HepG2 (cell line): ENCODE measurements around the gene CSNK1G1. TPM values are rescaled to one million over a fixed set of nuclear protein-coding genes. Genes with fewer than 3 reads are reported as not detected.

Experiments used
- ATAC-seq: fragments of 200-7000 bp; cut with Tn5 transposase; 3 replicates; pipeline ENCODE4 v1.9.1; 2020; ENCODE audit warnings: mild to moderate bottlenecking, moderate library complexity
- BruUV-seq: library from RNA; stranded (reverse); fragments of 400-500 nt; replicated peaks from 2 replicates; lab custom pipeline; 2021; lab: Mats Ljungman, UMichigan
- CTCF ChIA-PET: fragments of 300-600 bp; formaldehyde crosslinking; extraction: SDS; loops from one replicate; lab custom pipeline; 2021; ENCODE audit warnings: low total read pairs, inconsistent platforms, low intra/inter-chr PET ratio; lab: Yijun Ruan, JAX
- POLR2A ChIA-PET: fragments of 350-600 bp; sonication (Branson Sonifier 250); formaldehyde crosslinking; loops from one replicate; lab custom pipeline; 2020; ENCODE audit warnings: antibody characterized with exemption, inconsistent platforms; lab: Yijun Ruan, JAX
- DNase-seq: peaks from one replicate; pipeline ENCODE4 v3.0.0-alpha.2; 2015; ENCODE audit warnings: low spot score
- FAIRE-seq: peaks from 3 replicates; lab custom pipeline; 2011; peaks lifted over from hg19 to GRCh38; lab: Jason Lieb, UNC
- H2AFZ ChIP-seq: one replicate; pipeline ENCODE4 v1.6.1; 2011; ENCODE audit warnings: low read length, inconsistent platforms
- H3K27ac ChIP-seq: fragments of 300-600 bp; 3 replicates; pipeline ENCODE4 v1.8.0; 2011; ENCODE audit warnings: mixed run types, mild to moderate bottlenecking, mixed read lengths, low read length, inconsistent platforms; ENCODE audit not compliant: insufficient read depth; ENCODE audit errors: extremely low read length
- H3K27me3 ChIP-seq, 2 experiments: fragments of 200-600 bp in 1 of 2; 2 replicates in 1 of 2; 3 replicates in 1 of 2; pipeline versions ENCODE4 v1.6.0 to v1.8.0; 2011; ENCODE audit warnings: low read length in 2 of 2, mild to moderate bottlenecking in 2 of 2, moderate library complexity in 2 of 2, inconsistent platforms in 1 of 2; ENCODE audit not compliant: insufficient read depth in 2 of 2, control insufficient read depth in 1 of 2
- H3K36me3 ChIP-seq, 2 experiments: fragments of 200-600 bp in 1 of 2; replicated peaks in 1 of 2; 2 replicates in 1 of 2; 3 replicates in 1 of 2; pipeline versions ENCODE4 v1.5.1 to v1.8.0; 2011; ENCODE audit warnings: low read length in 2 of 2, inconsistent platforms in 1 of 2; ENCODE audit not compliant: insufficient read depth in 2 of 2, control insufficient read depth in 1 of 2
- H3K4me1 ChIP-seq: 2 replicates; pipeline ENCODE4 v1.5.1; 2012; ENCODE audit warnings: low read length, inconsistent platforms; ENCODE audit not compliant: insufficient read depth
- H3K4me2 ChIP-seq: 2 replicates; pipeline ENCODE4 v1.6.0; 2011; ENCODE audit warnings: low read depth, low read length, inconsistent platforms
- H3K4me3 ChIP-seq, 3 experiments: fragments of 200-600 bp in 1 of 3; sonication (generic), shearing (Covaris generic) in 1 of 3; replicated peaks in 1 of 3; 2 replicates each; pipeline ENCODE4 v1.5.1; 2011 to 2016; ENCODE audit warnings: low read length in 3 of 3, inconsistent platforms in 2 of 3, low read depth in 2 of 3, mild to moderate bottlenecking in 2 of 3, control low read depth in 1 of 3, mixed read lengths in 1 of 3; ENCODE audit not compliant: insufficient read depth in 1 of 3
- H3K79me2 ChIP-seq: one replicate; pipeline ENCODE4 v1.6.1; 2011; ENCODE audit warnings: low read length, inconsistent platforms; ENCODE audit not compliant: insufficient read depth
- H3K9ac ChIP-seq: 2 replicates; pipeline ENCODE4 v1.6.0; 2011; ENCODE audit warnings: mild to moderate bottlenecking, low read depth, low read length, inconsistent platforms; ENCODE audit not compliant: insufficient read depth
- H3K9me3 ChIP-seq: 2 replicates; pipeline ENCODE4 v1.5.1; 2012; ENCODE audit warnings: mild to moderate bottlenecking, low read length
- H4K20me1 ChIP-seq: 2 replicates; pipeline ENCODE4 v1.6.0; 2011; ENCODE audit warnings: inconsistent platforms, mild to moderate bottlenecking, low read length, moderate library complexity; ENCODE audit not compliant: insufficient read depth
- ATF2 ChIP-seq: sonication (generic); formaldehyde crosslinking; IDR thresholded peaks from 2 replicates; pipeline ENCODE4 v1.4.0; 2020; ENCODE audit warnings: missing genetic modification reagents
- CBX5 ChIP-seq: sonication (generic); formaldehyde crosslinking; IDR thresholded peaks from 2 replicates; pipeline ENCODE4 v1.4.0; 2020; ENCODE audit warnings: missing genetic modification reagents, borderline replicate concordance
- DMTF1 ChIP-seq: sonication (generic); formaldehyde crosslinking; IDR thresholded peaks from 2 replicates; pipeline ENCODE4 v1.4.0; 2020; ENCODE audit warnings: mild to moderate bottlenecking, missing genetic modification reagents
- MYNN ChIP-seq: sonication (generic); formaldehyde crosslinking; IDR thresholded peaks from 2 replicates; pipeline ENCODE4 v1.4.0; 2020; ENCODE audit warnings: mild to moderate bottlenecking, low read depth, missing genetic modification reagents
- NR0B2 ChIP-seq: sonication (generic); formaldehyde crosslinking; IDR thresholded peaks from 2 replicates; pipeline ENCODE4 v1.4.0; 2020; ENCODE audit warnings: mild to moderate bottlenecking, missing genetic modification reagents
- NR3C1 ChIP-seq: sonication (generic); formaldehyde crosslinking; IDR thresholded peaks from 2 replicates; pipeline ENCODE4 v1.4.0; 2020; ENCODE audit warnings: missing genetic modification reagents
- PRMT3 ChIP-seq: sonication (generic); formaldehyde crosslinking; IDR thresholded peaks from 2 replicates; pipeline ENCODE4 v1.8.1; 2022; ENCODE audit warnings: low read depth, mild to moderate bottlenecking, moderate library complexity, missing genetic modification reagents, borderline replicate concordance
- SP5 ChIP-seq: IDR thresholded peaks from 2 replicates; pipeline ENCODE4 v1.6.1; 2016; ENCODE audit warnings: low read depth, borderline replicate concordance
- SRSF4 ChIP-seq: fragments of 200-400 bp; formaldehyde crosslinking; IDR thresholded peaks from one replicate; pipeline ENCODE4 v1.6.1; 2018; ENCODE audit warnings: mild to moderate bottlenecking, low read depth, low read length, moderate library complexity; ENCODE audit not compliant: poor library complexity, severe bottlenecking
- TAF15 ChIP-seq: fragments of 200-400 bp; formaldehyde crosslinking; IDR thresholded peaks from one replicate; pipeline ENCODE4 v1.6.1; 2018; ENCODE audit warnings: mild to moderate bottlenecking, low read depth, low read length; ENCODE audit not compliant: poor library complexity, severe bottlenecking
- TBL1XR1 ChIP-seq: fragments of 150-350 bp; IDR thresholded peaks from 2 replicates; pipeline ENCODE4 v1.6.1; 2014; ENCODE audit warnings: borderline replicate concordance, low read length; ENCODE audit not compliant: partially characterized antibody
- ZBTB8A ChIP-seq: sonication (generic); formaldehyde crosslinking; IDR thresholded peaks from 2 replicates; pipeline ENCODE4 v1.4.0; 2020; ENCODE audit warnings: mild to moderate bottlenecking, low read depth, missing genetic modification reagents, borderline replicate concordance
- ZNF770 ChIP-seq: sonication (generic); formaldehyde crosslinking; IDR thresholded peaks from 2 replicates; pipeline ENCODE4 v1.5.0; 2020; ENCODE audit warnings: mild to moderate bottlenecking, missing genetic modification reagents
- WGBS: methylation state at CpG from one replicate; pipeline ENCODE4 v1.1.6; 2017; ENCODE audit warnings: low lambda C conversion rate; 5-methylcytosine and 5-hydroxymethylcytosine counted together
- in situ Hi-C: cut with HindIII; loops from 2 replicates; pipeline ENCODE4 v1.10.0; 2017; ENCODE audit warnings: low pct_unique_long_range_greater_than_20kb; ENCODE audit not compliant: extremely low pct_ligation_motif_present
- intact Hi-C: fragments of 100-400 bp; cut with micrococcal nuclease; formaldehyde crosslinking; loops from one replicate; pipeline ENCODE4 v1.10.0; 2022; ENCODE audit not compliant: unreplicated experiment
- polyA plus RNA-seq, 8 experiments: library from polyadenylated mRNA; depleted of rRNA in 3 of 8; stranded (reverse) in 7 of 8; unstranded in 1 of 8; fragments of >200 nt; fragmentation: Illumina TruSeq in 4 of 8; extraction: Trizol in 4 of 8; gene quantifications; 2 replicates each; pipeline versions ENCODE4 v1.2.1 to v1.2.3, GENCODE V29; 2011 to 2016; ENCODE audit warnings: low read depth in 4 of 8, missing spikeins in 1 of 8, mixed read lengths in 1 of 8; ENCODE audit not compliant: insufficient read depth in 1 of 8
- total RNA-seq, 5 experiments: library from RNA; depleted of rRNA; stranded (reverse); fragments of >200 nt; fragmentation: Illumina TruSeq; extraction: Trizol; gene quantifications; 2 replicates each; pipeline ENCODE4 v1.2.3, GENCODE V29; 2016; ENCODE audit warnings: low read depth in 1 of 5

Gene CSNK1G1
- total and polyA plus RNA-seq, 2 of the 13 experiments (the other 11 are each of a cell fraction or from before 2014, with no cell fraction given) = 8.5 to 12.6 TPM

GRCh38 chr15:64146520-64146884, 209.5 kb downstream of the CSNK1G1 start:
- Histone ChIP-seq H3K9ac (peak overlapping the region; percentile 55), H3K36me3 (peaks cover 11 to 18% of the 10 kb centered on the region in 2 experiments; a peak in 4 of 5 replicates), H3K9me3 (no peaks in the 10 kb centered on the region), H3K4me2 (peak overlapping the region; percentile 66), H3K4me3 (peak overlapping the region in 1 of 3 experiments; percentile 20; a peak in 1 of 6 replicates), H3K27me3 (no peaks in the 10 kb centered on the region), H4K20me1 (no peaks in the 10 kb centered on the region), H3K27ac (peak overlapping the region; percentile 70), H3K79me2 (no peaks in the 10 kb centered on the region), H3K4me1 (peaks cover 66% of the 10 kb centered on the region), H2AFZ (no peak overlapping the region)
- BruUV-seq = no TSS peak
- in situ Hi-C loops = no loop called here
- ChIA-PET POLR2A (interaction anchor here (1.2 to 3.7 kb wide), 3 partner anchors 17 to 70 kb away, joined by 3 to 17 read pairs (median 13); partner anchors contain the start of genes CIAO2A and PPIB), CTCF (no interaction called here)
- intact Hi-C loops = no loop called here
- no peak for DNase-seq
- ATAC-seq = no peak
- WGBS = 75% methylated on average over 3 of the region's 3 CpGs
- FAIRE-seq = no peak
- TF ChIP-seq PRMT3 (no peak), NR0B2 (CRISPR knock-in tag) (no peak), SRSF4 (no peak), CBX5 (CRISPR knock-in tag) (no peak), SP5 (CRISPR knock-in tag) (no peak), MYNN (CRISPR knock-in tag) (no peak), ZBTB8A (CRISPR knock-in tag) (no peak), ATF2 (CRISPR knock-in tag) (no peak; the same call in 1 of the 2 replicates), TAF15 (no peak), ZNF770 (CRISPR knock-in tag) (no peak), DMTF1 (CRISPR knock-in tag) (no peak), TBL1XR1 (no peak), NR3C1 (CRISPR knock-in tag) (no peak)
